ENCODE results near the gene RABEP2. TPM values are rescaled to one million over a fixed set of nuclear protein-coding genes. Genes with fewer than 3 reads are reported as not detected.
A peak's percentile ranks its signal among the peaks of the same experiment; 100 is the strongest.
"Not testable (repeated sequence)": the region's sequence is repeated elsewhere in the genome, so short reads cannot be mapped to it uniquely, and the experiment has no call there.

RABEP2 gene
- total RNA-seq, 1 donor from 2014 or later, result 38.3 TPM

DNA sequence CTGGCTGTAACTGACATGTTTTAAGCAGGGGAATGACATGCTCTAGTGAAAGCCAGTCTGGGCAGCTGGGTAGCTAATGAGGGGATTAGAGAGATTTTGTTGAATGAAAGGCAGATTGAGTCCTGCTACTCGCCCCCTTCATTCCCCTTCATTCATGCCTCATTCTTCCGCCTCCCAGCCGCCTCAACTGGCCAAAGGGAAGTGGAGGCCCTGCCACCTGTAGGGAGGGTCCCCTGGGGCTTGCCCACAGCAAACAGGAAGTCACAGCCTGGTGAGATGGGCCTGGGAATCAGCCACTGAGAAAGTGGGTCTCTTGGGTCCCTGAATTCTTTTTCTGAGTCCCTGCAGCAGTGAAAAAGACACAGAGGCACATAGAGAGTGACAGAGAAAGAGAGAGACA lies 5.6 kb upstream of the RABEP2 start:
- TF ChIP-seq, protein P1, sequence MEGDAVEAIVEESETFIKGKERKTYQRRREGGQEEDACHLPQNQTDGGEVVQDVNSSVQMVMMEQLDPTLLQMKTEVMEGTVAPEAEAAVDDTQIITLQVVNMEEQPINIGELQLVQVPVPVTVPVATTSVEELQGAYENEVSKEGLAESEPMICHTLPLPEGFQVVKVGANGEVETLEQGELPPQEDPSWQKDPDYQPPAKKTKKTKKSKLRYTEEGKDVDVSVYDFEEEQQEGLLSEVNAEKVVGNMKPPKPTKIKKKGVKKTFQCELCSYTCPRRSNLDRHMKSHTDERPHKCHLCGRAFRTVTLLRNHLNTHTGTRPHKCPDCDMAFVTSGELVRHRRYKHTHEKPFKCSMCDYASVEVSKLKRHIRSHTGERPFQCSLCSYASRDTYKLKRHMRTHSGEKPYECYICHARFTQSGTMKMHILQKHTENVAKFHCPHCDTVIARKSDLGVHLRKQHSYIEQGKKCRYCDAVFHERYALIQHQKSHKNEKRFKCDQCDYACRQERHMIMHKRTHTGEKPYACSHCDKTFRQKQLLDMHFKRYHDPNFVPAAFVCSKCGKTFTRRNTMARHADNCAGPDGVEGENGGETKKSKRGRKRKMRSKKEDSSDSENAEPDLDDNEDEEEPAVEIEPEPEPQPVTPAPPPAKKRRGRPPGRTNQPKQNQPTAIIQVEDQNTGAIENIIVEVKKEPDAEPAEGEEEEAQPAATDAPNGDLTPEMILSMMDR (IDR thresholded peaks at IDR 0.05; ENCODE audit: insufficient read depth, low read length, poor library complexity, severe bottlenecking), result no peak
- H3K27me3 ChIP-seq (ENCODE audit: control insufficient read depth, insufficient read depth, low read length), result no peaks in the 10 kb centered on the region

DNA sequence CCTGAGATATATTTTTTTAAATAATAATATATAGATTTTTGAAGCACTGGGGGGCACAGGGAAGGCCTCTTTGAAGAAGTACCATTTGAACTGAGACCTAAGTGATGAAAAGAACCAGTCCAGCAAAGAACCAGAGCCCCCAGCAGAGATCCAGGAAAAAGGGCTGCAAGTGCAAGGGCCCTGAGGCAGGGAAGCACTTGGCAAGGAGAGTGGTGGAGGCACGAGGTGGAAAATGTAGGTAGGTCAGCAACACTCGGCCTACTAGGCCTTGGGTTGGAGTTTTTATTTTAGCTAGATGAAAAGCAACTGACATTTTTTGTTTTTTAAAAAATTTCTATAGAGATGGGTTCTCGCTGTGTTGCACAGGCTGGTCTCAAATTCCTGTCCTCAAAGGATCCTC lies 5.2 kb upstream of the RABEP2 start:
- DNase-seq (ENCODE audit: low read depth), result no peak
- no peak overlapping the region for H3K4me3 ChIP-seq (ENCODE audit: low read depth, low read length)
- TF ChIP-seq, protein P1 (IDR thresholded peaks at IDR 0.05; ENCODE audit: insufficient read depth, low read length, poor library complexity, severe bottlenecking), result no peak
- H3K36me3 ChIP-seq (ENCODE audit: control insufficient read depth, insufficient read depth, low read length), result no peaks in the 10 kb centered on the region
- no peaks in the 10 kb centered on the region for H3K27me3 ChIP-seq (ENCODE audit: control insufficient read depth, insufficient read depth, low read length)

More for the DNA sequence above, 5.6 kb upstream of the RABEP2 start:
- DNase-seq (ENCODE audit: low read depth), result no peak
- H3K36me3 ChIP-seq (ENCODE audit: control insufficient read depth, insufficient read depth, low read length), result no peaks in the 10 kb centered on the region
- no peak overlapping the region for H3K4me3 ChIP-seq (ENCODE audit: low read depth, low read length)

DNA sequence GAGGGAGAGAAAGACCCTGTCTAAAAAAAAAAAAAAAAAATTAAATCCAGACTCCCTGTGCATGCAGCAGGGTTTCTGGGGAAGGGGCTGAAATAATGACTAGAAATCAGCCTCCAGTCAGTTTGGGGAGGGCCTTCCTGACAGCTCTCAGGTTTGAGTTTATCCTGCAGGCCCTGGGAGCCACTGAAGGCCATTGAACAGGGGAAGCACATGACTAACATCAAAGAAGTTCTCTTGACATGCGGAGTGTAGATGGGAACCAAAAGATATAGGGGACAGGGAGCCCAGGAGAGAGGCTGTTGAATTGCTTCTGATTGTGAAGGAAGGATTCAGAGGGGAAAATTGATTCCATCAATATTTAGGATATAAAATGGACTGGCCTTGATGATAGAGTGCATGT lies 2.8 kb upstream of the RABEP2 start:
- H3K4me3 ChIP-seq (ENCODE audit: low read depth, low read length), result no peak overlapping the region
- no peaks in the 10 kb centered on the region for H3K27me3 ChIP-seq (ENCODE audit: control insufficient read depth, insufficient read depth, low read length)
- TF ChIP-seq, protein P1 (IDR thresholded peaks at IDR 0.05; ENCODE audit: insufficient read depth, low read length, poor library complexity, severe bottlenecking), result no peak
- H3K36me3 ChIP-seq (ENCODE audit: control insufficient read depth, insufficient read depth, low read length), result no peaks in the 10 kb centered on the region
- DNase-seq (ENCODE audit: low read depth), result no peak

DNA sequence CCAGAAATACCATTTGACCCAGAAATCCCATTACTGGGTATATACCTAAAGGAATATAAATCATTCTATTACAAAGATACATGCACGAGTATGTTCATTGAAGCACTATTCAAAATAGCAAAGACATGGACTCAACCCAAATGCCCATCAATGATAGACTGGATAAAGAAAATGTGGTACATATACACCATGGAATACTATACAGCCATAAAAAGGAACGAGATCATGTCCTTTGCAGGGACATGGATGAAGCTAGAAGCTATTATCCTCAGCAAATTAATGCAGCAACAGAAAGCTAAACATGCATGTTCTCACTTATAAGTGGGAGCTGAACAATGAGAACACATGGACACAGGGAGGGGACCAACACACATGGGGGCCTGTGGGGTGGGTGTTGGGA lies 1.2 kb upstream of the RABEP2 start:
- DNase-seq (ENCODE audit: low read depth); H3K27me3 ChIP-seq (ENCODE audit: control insufficient read depth, insufficient read depth, low read length); H3K36me3 ChIP-seq (ENCODE audit: control insufficient read depth, insufficient read depth, low read length); H3K4me3 ChIP-seq (ENCODE audit: low read depth, low read length): not testable (repeated sequence)

DNA sequence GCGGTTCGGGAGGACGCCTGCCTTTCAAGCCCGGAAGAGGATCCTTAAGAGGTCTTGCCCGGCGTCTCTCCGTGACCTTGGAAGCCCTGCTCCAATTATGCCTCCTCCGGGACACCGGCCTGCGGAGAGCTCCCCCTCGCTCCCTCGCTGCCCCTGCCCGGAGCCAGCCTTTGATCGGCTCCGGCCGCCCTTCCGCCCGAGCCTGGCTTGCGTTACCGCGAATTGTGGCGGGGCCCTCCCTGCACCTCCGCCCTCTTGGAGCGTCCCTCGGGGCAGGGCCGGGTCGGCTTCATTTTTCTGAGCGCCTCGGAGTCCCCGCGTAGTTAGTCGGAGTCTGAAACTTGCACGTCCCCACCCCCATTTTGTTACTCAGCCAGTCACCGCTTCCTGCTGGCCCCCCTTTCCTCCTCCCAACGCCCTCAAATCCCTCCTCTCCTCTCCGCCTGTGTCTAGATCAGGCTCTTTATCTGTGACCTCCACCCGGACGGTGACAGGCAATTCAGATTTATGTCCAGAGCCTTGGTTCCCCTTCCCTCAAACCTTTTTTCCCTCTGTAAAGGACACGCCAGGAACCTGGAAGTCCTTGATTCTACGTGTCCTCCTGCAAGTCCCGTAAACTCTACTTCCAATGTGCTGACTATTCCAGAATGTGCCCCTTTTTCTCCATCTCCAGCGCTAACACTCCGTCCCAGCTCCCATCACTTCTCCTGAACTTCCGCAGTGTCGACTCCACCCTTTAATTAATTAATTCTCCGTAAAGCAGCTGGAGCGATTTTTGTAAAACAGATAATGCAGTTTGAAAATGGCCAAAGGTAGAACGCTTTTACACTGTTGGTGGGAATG lies 569 bp upstream of the RABEP2 start:
- H3K4me3 ChIP-seq (ENCODE audit: low read depth, low read length), result peak overlapping the region; percentile 91
- DNase-seq (ENCODE audit: low read depth), result peak; percentile 28
- TF ChIP-seq, protein P1 (IDR thresholded peaks at IDR 0.05; ENCODE audit: insufficient read depth, low read length, poor library complexity, severe bottlenecking), result no peak
- no peaks in the 10 kb centered on the region for H3K36me3 ChIP-seq (ENCODE audit: control insufficient read depth, insufficient read depth, low read length)
- H3K27me3 ChIP-seq (ENCODE audit: control insufficient read depth, insufficient read depth, low read length), result no peaks in the 10 kb centered on the region

DNA sequence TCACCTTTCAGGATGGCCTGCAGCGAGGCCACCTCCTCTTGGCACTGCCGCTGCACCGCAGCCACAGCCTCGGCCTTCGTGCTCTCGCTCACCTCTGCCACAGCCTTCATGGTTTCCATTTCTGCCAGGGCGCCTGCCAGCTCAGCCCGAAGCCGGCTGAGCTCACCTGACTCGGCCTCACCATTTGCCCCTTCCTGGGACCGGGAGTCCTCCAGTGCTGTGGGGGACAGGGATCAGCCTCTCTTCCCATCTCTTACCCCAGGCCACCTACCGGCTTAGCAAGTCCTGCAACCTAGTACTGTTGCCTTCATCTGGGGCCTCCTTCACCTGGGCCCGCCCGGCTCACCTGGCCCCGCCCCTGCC lies 658 bp downstream of the RABEP2 start:
- TF ChIP-seq, protein P1 (IDR thresholded peaks at IDR 0.05; ENCODE audit: insufficient read depth, low read length, poor library complexity, severe bottlenecking), result no peak
- no peaks in the 10 kb centered on the region for H3K27me3 ChIP-seq (ENCODE audit: control insufficient read depth, insufficient read depth, low read length)
- no peak for DNase-seq (ENCODE audit: low read depth)
- no peaks in the 10 kb centered on the region for H3K36me3 ChIP-seq (ENCODE audit: control insufficient read depth, insufficient read depth, low read length)
- peak overlapping the region; percentile 91 for H3K4me3 ChIP-seq (ENCODE audit: low read depth, low read length)

All from kidney epithelial cell (primary cell).